ENCODE data around the gene TRIM37. TPM values are rescaled to one million over a fixed set of nuclear protein-coding genes. Genes with fewer than 3 reads are reported as not detected.
"Not testable (repeated sequence)": the region's sequence is repeated elsewhere in the genome, so short reads cannot be mapped to it uniquely, and the experiment has no call there.

Gene TRIM37
- total and polyA plus RNA-seq, 8 donors: 3.9 to 11.6 (median 6.4) TPM

DNA sequence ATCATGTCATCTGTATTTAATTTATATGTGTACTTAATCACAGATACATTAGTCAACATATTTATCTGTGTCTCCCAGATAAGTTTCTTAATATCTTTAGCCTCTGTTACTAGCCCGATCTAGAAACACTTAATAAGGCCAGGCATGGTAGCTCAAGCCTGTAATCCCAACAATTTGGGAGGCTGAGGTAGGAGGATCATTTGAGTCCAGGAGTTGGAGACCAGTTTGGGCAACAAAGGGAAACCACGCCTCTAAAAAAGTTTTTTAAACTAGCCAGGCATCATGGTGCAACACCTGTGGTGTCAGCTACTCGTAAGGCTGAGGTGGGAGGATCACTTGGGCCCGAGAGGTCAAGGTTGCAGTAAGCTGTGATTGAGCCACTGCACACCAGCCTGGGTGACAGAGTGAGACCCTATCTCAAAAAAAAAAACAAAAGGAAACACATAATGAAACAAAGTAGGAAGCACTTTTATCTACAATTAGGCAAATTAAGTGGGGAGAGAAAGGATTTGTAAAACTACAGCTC, 39.0 kb upstream of the TRIM37 start:
- H3K4me3 ChIP-seq: no peak overlapping the region
- H3K9me3 ChIP-seq: no peaks in the 10 kb centered on the region
- no peaks in the 10 kb centered on the region for H3K36me3 ChIP-seq
- H3K27ac ChIP-seq: no peak overlapping the region
- 88 to 96% methylated on average over 4 of the region's 4 CpGs for WGBS, 2 donors
- no peaks in the 10 kb centered on the region for H3K27me3 ChIP-seq
- FAIRE-seq (no peak), ATAC-seq (no peak), DNase-seq (no peak)
- intact Hi-C loops (cut with DNase I): no loop called here
- TF ChIP-seq, protein P1, sequence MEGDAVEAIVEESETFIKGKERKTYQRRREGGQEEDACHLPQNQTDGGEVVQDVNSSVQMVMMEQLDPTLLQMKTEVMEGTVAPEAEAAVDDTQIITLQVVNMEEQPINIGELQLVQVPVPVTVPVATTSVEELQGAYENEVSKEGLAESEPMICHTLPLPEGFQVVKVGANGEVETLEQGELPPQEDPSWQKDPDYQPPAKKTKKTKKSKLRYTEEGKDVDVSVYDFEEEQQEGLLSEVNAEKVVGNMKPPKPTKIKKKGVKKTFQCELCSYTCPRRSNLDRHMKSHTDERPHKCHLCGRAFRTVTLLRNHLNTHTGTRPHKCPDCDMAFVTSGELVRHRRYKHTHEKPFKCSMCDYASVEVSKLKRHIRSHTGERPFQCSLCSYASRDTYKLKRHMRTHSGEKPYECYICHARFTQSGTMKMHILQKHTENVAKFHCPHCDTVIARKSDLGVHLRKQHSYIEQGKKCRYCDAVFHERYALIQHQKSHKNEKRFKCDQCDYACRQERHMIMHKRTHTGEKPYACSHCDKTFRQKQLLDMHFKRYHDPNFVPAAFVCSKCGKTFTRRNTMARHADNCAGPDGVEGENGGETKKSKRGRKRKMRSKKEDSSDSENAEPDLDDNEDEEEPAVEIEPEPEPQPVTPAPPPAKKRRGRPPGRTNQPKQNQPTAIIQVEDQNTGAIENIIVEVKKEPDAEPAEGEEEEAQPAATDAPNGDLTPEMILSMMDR (IDR thresholded peaks at IDR 0.05): no peak
- no peaks in the 10 kb centered on the region for H3K4me1 ChIP-seq

DNA sequence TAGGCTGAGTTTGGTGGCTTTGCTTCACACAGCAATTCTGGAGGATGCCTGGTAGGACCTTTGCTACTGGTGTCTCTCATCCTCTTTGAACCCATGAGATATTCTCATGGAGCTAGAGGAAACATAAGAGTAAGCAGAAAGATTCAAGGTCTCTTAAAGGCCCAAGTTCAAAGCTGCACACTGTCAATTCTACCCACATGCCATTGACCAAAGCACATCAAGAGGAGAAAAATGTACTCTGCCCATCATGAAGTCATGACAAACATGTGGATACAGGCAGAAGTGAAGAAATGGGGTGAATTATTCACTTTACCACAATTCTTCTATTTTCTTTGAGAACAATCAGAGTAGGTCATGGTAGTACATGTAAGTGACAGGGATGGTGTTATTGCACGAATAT, 35.2 kb upstream of the TRIM37 start:
- Histone ChIP-seq H3K9me3 (no peaks in the 10 kb centered on the region), H3K4me3 (no peak overlapping the region), H3K27me3 (no peaks in the 10 kb centered on the region), H3K36me3 (no peaks in the 10 kb centered on the region), H3K27ac (no peak overlapping the region), H3K4me1 (no peaks in the 10 kb centered on the region)
- ATAC-seq: no peak
- intact Hi-C loops (cut with DNase I): no loop called here
- FAIRE-seq: no peak
- 91 to 95% methylated on average over 1 of the region's 1 CpG for WGBS, 2 donors
- DNase-seq: no peak
- TF ChIP-seq, protein P1 (IDR thresholded peaks at IDR 0.05): no peak

DNA sequence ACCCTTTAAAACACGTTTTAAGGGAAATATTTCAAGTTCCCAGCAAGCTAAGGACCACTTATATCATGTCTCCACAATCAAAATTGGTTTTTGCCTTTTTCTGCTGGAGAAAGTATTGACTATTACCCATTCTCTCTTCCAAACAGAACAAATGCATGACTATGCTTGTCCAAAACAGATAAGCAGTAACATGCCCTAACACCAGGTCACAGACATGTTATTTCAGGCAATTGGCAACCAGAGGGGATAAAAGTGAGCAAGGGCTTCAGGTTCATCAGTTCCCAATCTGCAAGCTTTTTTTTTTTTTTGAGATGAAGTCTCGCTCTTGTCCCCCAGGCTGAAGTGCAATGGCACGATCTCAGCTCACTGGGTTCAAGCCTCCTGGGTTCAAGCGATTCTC, 33.3 kb upstream of the TRIM37 start:
- Histone ChIP-seq H3K9me3 (no peaks in the 10 kb centered on the region), H3K36me3 (no peaks in the 10 kb centered on the region), H3K4me3 (no peak overlapping the region), H3K27ac (no peak overlapping the region), H3K27me3 (no peaks in the 10 kb centered on the region), H3K4me1 (no peaks in the 10 kb centered on the region)
- WGBS, 2 donors: 93 to 94% methylated on average over 4 of the region's 4 CpGs
- intact Hi-C loops (cut with DNase I): no loop called here
- FAIRE-seq (no peak), DNase-seq (no peak), ATAC-seq (no peak)
- TF ChIP-seq, protein P1 (IDR thresholded peaks at IDR 0.05): no peak

DNA sequence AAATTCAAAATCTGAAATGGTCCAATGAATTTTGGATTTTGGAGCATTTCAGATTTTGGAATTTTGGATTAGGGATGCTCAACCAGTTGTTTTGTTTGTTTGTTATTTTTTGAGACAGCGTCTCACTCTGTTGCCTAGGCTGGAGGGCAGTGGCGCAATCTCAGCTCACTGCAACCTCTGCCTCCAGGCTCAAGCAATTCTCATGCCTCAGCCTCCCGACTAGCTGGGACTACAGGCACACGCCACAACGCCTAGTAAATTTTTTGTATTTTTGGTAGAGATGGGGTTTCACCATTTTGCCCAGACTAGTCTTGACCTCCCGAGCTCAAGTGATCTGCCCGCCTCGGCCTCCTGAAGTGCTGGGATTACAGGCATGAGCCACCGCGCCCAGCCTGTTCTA, 31.7 kb upstream of the TRIM37 start:
- ATAC-seq; H3K4me3 ChIP-seq; H3K4me1 ChIP-seq; H3K27me3 ChIP-seq; intact Hi-C loops (cut with DNase I); H3K27ac ChIP-seq; H3K36me3 ChIP-seq; H3K9me3 ChIP-seq; FAIRE-seq; DNase-seq: not testable (repeated sequence)
- WGBS, 2 donors: 97 to 98% methylated on average over 10 of the region's 10 CpGs

DNA sequence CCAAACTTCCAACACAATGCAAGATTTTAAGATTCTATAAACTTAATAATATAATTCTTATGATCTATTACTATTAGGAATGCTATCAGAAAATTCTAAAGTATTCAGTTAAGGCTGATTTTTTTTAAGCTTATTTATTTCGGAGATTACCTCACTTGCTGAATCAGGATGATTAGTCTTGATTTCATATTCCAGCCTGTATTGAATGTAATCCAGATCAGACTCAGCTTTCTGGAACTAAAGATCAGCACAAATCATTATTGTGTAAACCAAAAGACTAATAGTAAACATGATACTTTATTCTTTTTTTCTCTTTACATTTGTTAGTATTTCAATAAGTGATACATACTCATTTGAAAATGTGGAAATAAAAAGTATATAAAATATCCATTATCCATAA, 24.5 kb upstream of the TRIM37 start:
- no peak for ATAC-seq
- TF ChIP-seq, protein P1 (IDR thresholded peaks at IDR 0.05): no peak
- no peak overlapping the region for H3K4me3 ChIP-seq
- no peaks in the 10 kb centered on the region for H3K9me3 ChIP-seq
- no peaks in the 10 kb centered on the region for H3K4me1 ChIP-seq
- no peak for FAIRE-seq
- H3K36me3 ChIP-seq: no peaks in the 10 kb centered on the region
- H3K27me3 ChIP-seq: no peaks in the 10 kb centered on the region
- intact Hi-C loops (cut with DNase I): no loop called here
- no peak overlapping the region for H3K27ac ChIP-seq
- DNase-seq: no peak
- WGBS, 2 donors: 85 to 91% methylated on average over 1 of the region's 1 CpG
